ENCODE data around the gene MBD5.

MBD5 gene

GRCh38 chr2:148545390-148546256, 524.7 kb downstream of the MBD5 start:
- DNase-seq (ENCODE audit: low read depth, low spot score), result no peak

DNA sequence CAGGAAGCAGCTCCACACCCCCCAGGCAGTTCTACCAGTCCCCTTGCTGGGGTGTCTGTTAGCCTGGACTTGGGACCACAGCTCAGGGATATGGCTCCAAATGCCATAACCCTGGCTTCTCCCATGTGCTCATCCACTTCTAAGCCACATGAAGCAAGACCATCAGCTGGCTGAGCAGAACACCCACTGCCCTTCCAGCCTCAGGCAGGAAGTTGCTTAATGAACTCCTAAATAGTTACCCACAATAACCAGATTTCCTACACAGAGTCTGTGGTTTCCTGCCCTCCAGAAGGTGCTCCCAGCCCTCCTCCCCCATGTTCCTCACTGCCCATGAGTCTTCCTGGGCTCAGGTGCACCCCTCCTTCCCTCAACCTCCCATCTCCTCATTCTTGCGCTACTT, 525.4 kb downstream of the MBD5 start:
- DNase-seq (ENCODE audit: low read depth, low spot score), result no peak

DNA sequence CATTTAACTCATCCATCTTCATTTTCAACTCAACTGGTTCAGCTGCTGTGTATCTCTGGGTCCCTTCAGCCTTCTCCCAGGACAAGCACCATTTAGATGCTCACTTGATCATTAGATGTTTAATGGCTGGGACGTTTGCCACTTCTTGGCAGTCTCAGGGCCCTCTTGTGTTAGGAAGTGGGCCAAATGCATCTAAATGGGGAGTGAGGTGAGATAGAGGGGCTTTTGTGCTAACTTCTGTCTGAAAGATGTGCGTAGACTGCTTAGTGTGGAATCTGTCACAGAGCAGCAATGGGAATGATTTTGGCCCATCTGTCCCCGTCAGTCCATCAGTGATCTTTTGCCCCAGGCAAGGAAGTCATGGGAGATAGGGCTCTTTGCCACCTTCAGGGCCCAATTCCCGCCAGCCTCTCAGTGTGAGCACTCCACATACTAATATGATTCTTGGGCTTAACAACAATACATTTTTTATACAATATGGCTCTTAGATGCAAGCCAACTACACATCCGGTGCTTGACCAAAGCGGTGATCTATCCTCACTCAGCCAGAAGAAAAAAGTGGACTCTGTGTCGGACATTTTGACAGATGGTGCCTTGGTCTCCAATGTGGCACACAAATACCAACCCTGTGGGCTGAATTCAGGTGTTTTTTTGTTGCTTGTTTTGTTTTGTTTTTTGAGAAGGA, 528.0 kb downstream of the MBD5 start:
- DNase-seq (ENCODE audit: low read depth, low spot score), result no peak

GRCh38 chr2:148552675-148553331, 531.9 kb downstream of the MBD5 start:
- DNase-seq (ENCODE audit: low read depth, low spot score), result no peak

- no peak for DNase-seq (ENCODE audit: low read depth, low spot score)
Measured at GRCh38 chr2:148553332-148553887, 532.5 kb downstream of the MBD5 start.

DNA sequence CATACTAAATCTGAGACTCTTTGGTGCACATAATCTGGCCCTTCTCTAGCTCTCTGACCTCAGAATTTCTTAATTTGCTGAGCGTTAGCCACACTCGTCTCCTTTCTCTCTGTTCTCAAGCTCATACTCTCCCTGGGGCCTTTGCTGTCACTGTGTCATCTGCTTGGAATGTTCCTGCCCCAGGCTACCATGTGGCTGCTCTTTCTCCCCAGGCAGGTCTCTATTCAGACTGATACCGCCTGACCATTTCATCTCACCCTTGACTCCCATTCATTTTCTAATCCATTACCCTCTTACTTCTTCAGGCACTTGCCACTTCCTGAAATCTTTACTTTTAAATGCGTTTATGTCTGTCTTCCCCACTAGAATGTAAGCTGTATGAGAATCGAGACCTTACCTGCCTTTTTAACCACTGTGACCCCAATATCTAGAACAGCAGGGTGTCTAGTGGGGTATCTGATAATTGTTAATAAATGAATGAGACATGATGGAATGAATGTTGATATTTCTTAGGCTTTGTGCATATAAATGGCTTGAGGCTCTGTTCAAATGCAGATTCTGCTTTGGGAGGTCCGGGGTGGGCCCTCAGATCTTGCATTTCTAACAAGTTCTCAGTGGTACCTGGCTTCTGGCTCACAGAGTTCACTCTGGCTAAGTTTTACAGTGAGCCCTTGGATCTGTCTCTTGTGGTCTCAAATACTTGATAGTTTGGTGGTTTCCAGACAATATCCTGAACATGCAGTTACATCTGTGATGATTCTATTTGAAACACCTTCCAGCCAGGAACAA, 533.8 kb downstream of the MBD5 start:
- no peak for DNase-seq (ENCODE audit: low read depth, low spot score)

DNA sequence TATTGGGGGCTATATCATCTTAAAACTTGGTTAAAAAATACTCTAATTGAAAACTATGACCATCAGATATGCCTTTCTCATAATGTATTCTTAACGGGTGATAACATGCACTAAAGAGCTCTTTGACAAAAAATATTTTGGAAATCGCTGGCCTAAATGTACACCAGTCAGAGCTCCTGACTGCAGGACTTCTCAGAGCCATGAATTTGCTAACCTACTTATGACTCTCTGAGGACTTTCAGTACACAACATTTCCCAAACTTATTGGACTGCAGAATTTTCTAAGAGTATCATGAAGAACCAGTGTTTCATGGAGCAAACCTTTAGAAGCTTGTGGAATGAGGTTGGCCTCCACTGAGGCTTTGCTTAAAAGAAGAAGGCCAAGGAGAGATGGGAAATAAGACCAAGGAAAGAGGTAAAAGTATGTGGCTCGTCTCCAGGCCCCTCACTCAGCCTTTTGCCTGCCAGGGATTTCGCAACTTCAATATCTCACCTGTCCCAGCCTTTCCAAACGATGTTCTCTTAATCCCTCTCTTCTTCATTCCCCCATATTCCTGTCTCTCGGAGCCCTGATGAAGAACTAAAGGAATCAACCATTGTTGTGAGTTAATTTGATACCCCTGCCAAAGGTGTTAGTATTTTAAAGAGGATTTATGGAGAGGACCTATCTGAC, 534.9 kb downstream of the MBD5 start:
- DNase-seq (ENCODE audit: low read depth, low spot score), result no peak

- no peak for DNase-seq (ENCODE audit: low read depth, low spot score)
Measured at GRCh38 chr2:148557844-148558436, 537.0 kb downstream of the MBD5 start.

DNA sequence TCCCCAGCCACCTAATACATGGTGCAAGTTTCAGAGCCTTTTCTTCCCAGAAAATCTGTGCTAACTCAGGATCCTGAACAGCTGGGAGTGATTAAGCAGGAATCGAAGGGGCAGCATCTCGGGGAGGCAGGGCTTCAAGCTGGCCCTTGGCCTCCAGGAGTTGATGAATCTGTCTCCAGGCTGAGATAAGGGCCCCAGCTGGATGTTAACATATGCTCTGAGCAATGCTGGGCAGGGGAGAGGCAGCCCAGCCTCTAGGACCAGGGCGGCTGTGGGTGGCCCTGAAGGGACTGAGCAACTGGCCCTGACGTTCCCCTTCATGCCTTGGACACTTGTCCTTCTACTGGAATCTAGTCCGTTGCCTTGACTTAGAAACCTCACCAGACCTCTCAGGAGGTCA, 539.6 kb downstream of the MBD5 start:
- DNase-seq (ENCODE audit: low read depth, low spot score), result no peak

DNA sequence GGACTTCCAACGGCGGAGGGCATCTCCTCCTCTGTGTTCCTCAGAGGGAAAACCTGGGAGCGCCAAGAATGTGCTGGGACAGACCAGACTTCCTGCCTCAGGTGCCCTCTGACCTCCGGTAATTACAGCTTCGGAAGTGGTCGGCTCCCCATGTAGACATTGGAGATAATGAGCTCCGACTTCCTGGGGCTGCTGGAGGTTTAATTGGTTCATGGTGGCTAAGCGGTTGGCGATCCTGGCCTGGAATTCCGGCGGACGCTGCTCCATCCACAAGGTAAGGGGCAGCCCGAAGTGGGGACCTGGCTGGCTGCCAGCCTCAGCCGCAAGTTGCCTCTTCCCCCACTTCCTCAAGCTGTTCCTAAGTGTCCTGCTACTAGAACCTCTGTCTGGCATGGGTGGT, 540.5 kb downstream of the MBD5 start:
- no peak for DNase-seq (ENCODE audit: low read depth, low spot score)

GRCh38 chr2:148565272-148565894, 544.5 kb downstream of the MBD5 start:
- no peak for DNase-seq (ENCODE audit: low read depth, low spot score)

Data from brain pericyte (primary cell).